HG03460 (cell line): ENCODE measurements around the gene INO80B.
"Not testable (repeated sequence)": the region's sequence is repeated elsewhere in the genome, so short reads cannot be mapped to it uniquely, and the experiment has no call there.

Experiments used
- ATAC-seq: cut with Tn5 transposase; IDR thresholded peaks from one replicate; pipeline ENCODE4 v1.9.1; 2021; ENCODE audit not compliant: unreplicated experiment

The INO80B gene

DNA sequence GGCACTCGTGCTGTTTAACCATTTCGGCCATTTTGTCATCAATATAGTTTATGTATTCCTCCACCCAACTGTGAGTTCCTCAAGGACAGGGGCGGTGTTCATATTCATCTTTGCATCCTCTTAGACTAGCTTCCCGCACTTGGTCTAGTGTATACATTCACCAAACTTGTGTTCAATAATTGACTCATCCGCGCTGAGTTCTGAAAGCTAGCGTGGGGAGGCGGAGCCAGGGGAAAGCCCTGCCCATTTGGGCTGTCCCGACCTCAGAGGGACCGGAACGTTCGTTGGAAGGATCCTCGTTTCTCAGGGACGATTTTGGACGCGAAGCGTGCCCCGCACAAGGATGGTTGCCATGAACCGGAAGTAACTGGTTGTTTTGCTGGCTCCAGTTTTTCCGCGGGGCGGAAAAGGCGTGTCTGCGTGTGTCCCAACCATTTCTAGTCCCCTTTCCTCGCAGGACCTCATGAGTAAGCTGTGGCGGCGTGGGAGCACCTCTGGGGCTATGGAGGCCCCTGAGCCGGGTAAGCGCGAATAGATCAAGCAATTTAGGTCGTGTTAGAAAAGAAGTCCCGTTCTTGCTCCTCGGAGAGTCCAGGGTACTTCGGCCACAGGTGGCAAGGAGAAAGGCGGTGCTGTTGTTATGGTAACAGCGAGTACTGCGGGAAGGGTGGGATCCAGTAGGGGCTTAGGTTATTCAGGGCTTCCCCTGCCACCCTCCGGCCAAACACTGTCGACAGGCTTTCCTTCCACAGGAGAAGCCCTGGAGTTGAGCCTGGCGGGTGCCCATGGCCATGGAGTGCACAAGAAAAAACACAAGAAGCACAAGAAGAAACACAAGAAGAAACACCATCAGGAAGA, at the start of gene INO80B:
TSS of gene INO80B (plus strand) at position 434 of the 858 bp plus-strand sequence. CDS start at position 464, 30 bp downstream.
- ATAC-seq: peak; percentile 39

DNA sequence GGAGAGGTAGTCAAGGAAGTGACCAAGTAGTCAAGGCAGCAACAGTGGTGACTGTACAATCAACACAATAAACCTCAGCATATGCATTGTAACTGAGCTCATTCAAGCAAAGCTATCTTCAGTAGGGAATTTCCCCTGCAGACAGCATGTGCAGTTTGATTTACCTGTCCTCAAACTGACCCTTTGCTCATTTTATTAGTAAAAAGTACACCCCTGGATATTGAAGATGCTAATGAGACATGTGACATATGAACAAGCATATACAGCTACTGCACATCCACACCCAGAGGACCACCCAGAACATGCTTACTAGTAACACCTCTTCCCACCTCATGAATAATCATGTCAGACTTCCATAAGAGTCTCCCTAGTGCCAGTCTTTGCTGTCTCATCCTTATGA, 48.9 kb upstream of the INO80B start:
- no peak for ATAC-seq

DNA sequence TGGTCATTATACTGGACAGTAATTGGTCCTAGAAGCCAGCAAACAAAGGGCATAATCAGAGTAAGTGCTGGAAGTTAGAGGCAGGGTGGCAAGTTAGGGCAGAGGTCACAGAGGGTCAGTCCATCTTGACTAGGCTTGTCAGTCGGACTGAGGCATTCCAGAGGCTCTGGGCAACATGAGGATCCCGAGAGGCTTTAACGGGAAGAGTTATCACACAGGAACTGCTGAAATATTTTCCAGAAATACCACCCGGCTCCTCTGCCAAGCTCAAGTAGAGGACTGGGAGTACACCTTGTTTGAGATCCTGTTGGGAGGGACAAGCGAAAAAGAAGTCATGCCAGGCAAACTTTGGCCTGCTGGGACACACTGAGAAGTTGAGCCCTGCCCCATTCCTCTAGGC, 47.2 kb upstream of the INO80B start:
- ATAC-seq: no peak

DNA sequence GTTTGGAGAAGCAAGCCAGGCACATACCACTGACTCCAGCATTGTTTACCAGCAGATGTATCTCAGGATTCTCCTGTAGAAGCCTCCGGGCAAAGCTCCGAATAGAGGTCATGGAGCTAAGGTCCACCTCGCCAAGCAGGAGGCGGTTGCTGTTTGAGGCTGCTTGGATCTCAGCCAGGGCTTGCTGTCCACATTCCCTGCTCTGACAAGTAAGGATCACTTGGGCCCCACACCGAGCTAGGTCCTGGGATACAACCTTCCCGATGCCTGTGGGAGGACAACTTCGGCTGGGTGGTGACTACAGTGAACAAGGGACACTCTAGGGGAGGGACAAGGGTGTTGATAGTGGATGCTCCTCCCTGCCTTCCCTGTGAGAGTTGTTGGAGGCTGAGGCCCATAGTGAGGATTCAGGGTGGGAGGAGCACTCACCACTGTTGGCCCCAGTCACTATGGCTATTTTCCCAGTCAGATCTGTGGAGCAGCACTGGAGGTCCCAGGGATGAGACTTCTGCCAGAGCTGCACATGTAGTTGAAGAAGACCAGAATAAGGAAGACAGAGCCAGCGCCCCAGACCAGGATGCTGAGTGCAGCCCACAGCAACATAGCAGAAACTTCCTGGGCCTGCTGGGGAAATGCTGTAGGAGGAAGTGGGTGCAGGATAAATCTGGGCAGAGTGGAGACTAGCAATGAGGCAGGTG, 41.7 kb upstream of the INO80B start:
- no peak for ATAC-seq

DNA sequence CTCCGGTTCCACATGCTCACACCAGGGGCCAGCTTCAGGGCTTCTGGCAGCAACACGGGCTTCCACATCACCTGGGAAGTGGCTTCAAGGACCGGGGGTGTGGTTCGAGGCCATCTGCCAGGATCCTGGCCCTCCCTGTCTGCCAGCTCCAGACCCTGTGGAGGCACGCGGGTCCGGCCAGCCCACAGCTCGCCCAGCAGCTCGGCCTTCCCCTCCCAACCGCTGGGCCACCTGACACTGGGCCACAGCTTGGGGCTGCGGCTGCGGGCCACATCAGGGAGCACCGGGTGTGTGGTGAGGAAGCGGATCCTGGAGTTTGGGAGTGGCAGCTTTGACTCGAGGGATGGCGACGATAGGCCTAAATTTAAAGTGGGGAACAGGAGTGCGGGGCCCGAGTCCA, 40.4 kb upstream of the INO80B start:
- no peak for ATAC-seq

DNA sequence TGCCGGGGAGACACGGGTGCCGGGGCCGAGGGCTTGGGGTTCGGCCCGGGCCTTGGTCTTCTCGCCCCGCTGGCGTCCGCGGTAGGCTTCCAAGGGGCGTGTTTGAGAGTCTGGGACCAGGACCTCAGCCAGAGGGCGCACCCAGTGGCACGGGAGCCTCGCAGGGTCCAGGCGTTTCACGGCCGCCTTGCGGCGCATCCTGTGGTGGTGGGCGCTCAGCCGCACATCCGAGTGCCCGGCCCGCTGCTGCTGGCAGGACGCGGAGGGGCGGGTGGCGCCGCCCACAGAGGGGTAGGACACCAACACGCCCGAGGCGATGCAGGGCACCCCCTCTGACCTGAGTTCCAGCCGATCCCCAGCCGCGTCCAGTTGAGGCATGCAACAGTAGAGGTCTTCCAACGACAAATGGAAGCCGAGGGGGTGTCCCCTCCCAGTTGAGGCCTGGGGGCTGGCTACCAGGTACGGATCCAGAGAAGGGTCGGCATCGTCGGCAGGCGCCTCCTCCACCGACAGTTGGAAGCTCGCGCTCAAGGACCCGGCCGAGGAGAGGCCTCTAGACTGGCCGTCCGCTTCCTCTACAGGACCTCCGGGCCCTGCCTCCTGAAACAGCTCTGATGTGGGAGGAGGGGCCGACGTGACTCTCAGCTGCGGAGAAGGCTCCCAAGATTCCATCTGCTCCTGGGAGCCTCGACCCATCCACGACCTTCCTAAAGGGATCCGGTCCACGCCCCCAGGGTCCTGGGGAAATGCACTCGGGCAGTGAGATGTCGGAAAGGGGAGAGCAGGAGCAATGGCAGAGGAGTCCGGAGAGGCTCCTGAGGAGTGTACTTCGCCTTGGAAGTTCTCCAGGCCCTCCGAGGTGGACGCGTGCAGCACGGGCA, 39.8 kb upstream of the INO80B start:
- ATAC-seq: peak; percentile 44

DNA sequence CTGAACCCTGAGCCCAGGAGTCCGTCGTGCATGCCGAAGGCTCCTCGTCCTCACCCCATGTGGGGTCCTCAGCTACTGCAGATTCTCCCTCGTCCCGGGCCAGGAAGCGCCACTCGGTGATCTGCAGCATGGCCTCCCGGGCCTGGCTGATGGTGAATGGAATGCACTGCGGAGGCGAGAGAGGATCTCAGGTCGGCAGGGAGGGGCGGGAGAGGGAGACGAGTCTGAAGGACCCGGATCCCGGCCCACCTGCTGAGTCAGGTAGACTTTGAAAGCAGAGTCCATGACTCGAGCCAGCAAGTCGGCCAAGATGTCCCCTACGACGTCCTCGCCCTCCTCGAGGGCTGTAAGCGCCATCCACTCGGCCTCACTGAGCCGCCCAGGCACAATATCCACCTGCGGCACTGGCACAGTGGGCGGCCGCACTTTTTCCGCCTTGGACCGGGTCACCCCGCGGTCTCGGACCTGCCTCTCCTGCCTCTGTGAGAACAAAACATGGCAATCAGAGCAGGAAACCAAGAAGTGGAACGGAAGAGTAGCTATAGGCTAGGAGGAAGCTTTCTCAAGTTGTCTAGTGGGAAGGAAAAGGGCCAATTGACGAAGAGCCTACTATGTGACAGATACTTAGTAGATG, 39.0 kb upstream of the INO80B start:
- no peak for ATAC-seq

DNA sequence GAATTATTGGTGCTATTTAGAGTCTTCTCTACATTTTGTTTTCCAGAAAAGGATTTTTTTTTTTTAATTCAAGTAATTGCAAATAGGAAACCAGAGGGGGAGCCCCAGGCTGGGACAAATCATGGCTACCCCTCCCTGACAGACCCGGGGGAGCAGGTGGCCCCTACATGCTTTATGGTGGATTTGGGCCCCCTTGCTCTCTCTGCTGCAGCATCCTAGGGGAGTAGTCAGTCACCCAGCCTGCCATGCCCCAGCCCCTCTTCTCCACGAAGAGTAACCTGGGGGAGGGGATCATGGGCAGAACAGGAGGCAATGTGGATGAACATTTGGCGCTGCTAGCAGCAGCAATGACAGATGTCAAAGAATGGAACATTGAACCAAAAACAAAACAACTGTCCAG, 38.1 kb upstream of the INO80B start:
- no peak for ATAC-seq

DNA sequence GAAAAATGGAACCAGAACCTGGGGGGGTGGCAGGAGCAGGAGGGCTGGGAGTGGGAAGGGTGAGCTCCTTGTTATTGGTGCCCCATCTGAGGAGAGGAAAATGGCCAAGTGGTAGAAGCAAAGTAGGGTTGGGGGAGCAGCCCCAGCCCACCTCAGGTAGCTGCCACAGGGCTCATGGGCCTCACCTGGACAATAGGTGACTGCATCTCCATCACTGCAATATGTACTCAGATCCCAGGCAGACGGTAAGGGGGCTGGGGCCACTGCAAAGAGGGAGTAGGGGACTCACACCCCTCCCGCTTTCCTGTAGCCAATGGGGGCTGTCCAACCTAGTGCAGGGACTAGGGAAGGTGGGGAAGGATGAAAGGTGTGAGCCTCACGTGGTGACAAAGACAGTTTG, 37.7 kb upstream of the INO80B start:
- ATAC-seq: no peak

DNA sequence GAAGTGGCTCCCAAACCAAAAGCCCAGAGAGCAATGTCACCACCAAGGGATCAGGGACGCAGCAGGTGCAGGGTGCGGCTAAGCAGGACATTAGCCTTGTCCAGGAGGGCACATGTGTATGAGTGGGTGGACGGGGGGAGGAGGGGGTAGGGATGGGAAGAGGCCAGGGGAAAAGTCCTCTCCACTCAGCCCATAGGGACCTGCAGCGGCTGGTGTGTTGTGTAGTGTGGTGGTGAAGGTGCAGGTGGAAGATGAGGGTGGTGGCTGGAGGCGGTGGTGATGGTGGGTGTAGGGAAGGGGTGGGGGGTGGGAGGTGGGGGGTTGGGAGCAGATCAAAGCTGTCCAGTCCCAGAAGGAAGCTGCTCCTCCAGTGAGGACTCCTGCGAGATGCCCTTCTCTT, 37.1 kb upstream of the INO80B start:
- ATAC-seq: no peak

DNA sequence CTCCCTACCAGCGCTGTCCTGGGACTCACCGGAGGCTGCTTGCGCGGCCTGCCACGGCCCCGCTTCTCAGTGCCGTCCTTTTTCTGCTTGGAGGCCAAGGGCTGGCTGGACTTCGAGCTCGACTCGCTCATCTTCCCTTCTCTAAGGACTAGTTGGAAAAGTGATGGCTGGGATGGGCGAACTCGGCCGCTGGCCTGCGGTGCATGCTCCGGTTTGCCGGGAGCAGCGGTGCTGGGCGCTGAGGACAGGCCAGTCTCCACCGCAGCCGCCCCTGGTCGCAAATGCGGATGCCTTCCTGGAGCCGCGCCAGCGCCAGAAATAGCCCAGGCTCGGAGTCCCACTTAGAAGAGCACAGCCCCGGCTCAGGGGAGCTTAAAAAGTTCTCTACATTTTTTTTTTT, 36.6 kb upstream of the INO80B start:
- ATAC-seq: no peak

DNA sequence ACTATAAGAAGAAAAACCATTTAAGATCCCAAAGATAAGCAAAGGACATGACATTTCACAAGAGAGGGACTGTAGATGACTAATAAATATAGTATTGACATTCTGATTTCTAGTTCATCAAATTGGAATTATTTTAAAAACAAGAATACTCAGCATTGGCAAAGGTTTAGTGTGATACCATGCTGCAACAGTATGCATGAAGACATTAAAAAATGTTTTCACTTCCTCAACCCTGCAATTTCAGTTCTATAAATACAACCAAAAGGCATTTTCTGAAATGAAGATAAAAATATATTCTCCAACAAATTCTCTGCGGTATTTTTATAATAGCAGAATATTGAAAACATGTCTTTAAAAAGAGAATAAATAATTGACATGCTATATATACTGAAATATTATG, 35.5 kb upstream of the INO80B start:
- ATAC-seq: no peak

DNA sequence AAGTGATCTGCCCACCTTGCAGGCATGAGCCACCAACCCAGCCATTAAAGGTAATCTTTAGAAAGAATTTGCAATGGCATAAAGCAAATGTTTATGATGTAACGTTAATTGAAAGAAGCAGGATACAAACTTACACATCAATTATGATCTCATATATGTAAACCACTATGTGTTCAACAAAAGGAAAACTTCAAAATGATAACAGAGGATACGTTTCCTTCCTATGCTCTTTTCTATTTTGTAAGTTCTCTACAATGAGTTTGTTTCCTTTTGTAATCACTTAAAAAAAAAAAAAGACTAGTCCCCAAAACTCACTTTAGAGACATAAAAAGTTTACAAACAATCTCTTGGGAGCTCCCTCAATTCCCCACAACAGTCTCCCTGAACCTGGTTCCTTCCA, 34.9 kb upstream of the INO80B start:
- no peak for ATAC-seq

DNA sequence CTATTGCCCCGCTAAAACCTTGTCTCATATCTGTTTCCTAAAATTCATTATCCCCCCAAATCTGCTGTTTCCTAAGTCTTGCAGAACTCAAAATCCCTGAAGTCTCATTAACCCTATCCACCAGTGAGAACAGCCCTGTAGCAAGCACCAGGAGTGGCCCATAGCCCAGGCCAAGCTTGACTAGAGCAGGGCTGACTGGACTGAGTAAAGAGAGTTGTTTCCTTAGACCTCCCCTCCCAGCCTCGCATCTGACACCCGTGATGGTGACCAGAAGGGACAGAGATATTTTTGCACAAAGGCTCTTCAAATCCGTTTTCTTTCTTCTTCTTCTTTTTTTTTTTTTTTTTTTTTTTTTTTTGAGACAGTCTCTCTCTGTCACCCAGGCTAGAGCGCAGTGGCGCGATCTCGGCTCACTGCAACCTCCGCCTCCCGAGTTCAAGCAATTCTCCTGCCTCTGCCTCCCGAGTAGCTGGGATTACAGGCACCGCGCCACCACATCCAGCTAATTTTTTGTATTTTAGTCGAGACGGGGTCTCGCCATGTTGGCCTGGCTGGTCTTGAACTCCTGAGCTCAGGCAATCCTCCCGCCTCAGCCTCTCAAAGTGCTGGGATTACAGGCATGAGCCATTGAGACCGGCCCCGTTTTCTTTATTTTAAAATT, 34.3 kb upstream of the INO80B start:
- not testable (repeated sequence) for ATAC-seq

DNA sequence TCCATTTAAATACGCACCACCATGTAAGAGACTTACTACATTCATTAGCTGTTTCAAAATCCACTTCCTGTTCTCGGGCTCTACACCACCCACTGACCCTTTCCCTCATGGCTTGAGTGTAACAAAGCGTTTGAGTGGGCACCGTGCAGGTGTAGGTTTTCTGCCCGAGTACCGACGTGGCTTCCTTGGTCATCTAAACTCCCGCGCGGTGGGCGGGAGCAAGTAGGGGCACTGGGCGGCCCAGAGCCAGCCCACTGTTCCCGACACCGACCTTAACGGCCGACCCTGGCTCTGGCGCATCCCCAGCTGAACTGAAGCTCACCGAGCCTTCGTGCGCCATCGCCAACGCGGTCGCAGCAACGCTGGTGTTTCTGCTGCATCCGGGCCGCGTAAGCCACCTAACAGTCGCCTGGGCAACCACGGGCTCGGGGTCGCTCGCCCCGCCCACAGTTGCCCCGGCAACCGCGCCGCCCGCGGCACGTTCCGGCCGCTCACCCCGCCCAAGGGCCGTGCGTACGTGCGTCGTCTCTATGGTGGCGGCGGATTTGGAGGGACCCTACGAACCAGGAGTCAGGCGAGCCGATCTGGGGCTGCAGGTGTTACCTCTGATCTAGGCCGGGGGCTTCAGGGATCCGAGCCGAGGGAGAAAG, 33.5 kb upstream of the INO80B start, which contains the start of the genes C2orf81 and WDR54:
TSS of gene C2orf81 (minus strand) at position 399 of the 650 bp plus-strand sequence. CDS start at position 340, 59 bp downstream.
TSS of gene WDR54 (plus strand) at position 510 of the 650 bp plus-strand sequence. CDS start 424 bp downstream, outside the sequence.
- ATAC-seq: peak; percentile 88

DNA sequence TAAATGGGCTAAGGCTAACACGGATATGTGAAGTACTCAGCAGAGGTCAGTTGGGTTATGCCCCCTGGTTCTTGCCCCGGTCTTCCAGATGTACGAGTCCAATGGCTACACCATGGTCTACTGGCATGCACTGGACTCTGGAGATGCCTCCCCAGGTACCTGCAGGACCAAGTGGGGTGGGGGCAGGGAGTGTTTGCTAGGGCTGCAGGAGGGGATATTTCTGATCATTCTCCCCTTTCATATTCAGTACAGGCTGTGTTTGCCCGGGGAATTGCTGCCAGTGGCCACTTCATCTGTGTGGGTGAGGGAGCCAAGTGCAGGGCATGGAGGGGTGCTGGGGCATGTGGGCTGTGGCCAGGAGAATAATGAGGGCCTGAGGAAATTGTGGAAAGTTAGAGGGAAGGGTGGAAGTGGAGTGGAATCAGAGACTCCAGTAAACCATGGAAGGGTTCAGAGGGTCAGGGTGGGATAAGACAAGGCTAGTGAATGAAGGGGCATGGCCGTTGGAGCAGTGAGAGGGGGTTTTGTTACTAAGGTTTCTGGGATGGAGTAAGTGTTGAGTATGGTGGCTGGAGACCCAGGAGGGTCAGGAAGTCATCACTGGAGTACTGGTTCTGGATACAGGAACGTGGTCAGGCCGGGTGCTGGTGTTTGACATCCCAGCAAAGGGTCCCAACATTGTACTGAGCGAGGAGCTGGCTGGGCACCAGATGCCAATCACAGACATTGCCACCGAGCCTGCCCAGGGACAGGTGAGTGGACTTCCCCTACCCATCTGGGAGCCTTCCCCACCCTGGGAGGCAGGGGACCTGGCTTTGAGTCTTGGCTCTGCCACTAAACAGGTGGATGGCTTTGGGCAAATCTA, 31.4 kb upstream of the INO80B start:
- no peak for ATAC-seq

DNA sequence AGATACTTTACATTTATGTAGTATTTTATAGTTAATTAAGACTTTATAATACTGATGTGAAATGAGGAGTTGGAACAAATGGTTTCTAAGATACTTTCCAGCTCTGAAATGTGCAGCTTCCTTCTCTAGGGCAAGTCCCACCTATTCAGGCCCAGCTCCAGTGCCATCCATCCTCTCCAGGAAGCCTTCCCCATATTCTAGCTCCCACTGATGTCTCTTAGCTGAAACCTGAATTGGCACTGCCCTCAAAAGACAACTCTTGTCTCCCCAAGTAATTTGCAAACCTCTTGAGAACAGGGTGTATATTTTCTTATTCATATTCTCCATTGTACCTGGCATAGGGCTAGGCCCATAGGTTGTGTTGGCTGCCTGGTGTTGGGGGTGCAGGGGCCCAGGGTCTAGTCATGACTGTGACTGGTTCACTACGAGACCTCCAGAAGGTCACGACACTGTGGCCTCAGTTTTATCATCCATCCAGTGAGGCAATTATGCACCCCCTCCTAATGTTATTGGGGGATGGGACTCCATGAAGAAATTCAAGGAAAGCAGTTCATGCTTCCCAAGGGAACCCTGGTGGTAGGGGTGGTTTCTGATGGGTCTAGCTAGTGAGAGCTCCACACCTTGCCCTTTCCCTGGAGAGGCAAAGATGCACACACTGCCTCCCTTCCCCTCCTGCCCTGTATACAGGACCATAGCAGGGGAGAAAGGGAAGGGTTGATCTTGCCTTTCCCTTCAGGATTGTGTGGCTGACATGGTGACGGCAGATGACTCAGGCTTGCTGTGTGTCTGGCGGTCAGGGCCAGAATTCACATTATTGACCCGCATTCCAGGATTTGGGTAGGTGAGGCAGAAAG, 30.5 kb upstream of the INO80B start:
- ATAC-seq: no peak

DNA sequence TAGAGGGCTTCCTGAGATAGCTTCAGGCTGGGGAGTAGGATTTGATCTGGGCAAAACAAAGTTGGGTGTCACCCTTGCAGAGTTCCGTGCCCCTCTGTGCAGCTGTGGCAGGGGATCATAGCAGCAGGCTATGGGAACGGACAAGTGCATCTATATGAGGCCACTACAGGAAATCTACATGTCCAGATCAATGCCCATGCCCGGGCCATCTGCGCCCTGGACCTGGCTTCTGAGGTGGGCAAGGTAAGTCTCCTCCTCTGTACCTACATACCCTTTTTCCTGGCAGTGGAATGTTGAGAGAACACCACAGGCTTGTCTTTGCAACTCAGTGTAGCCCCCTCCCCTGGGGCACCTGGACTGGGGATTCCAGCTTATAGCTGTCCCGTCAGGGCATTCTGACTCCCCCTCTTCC, 29.9 kb upstream of the INO80B start:
- ATAC-seq: no peak
